Nephron progenitor cell (in vitro differentiated cells): ENCODE data around the gene BAIAP2L2.

Experiments
- DNase-seq: peaks from one replicate; pipeline ENCODE4 v3.0.0; 2021
- H3K27ac Mint-ChIP-seq: 2 replicates; pipeline ENCODE4 v1.8.0; 2021; ENCODE audit warnings: mild to moderate bottlenecking, moderate library complexity, mixed read lengths
- H3K27me3 Mint-ChIP-seq: 2 replicates; pipeline ENCODE4 v1.8.0; 2021; ENCODE audit warnings: mild to moderate bottlenecking, low read depth, mixed read lengths; ENCODE audit not compliant: poor library complexity
- H3K36me3 Mint-ChIP-seq: 2 replicates; pipeline ENCODE4 v1.8.0; 2021; ENCODE audit warnings: low read depth, mixed read lengths
- H3K4me1 Mint-ChIP-seq: 2 replicates; pipeline ENCODE4 v1.8.0; 2021; ENCODE audit warnings: mixed read lengths
- H3K4me3 Mint-ChIP-seq: 2 replicates; pipeline ENCODE4 v1.8.0; 2021; ENCODE audit warnings: mild to moderate bottlenecking, moderate library complexity, mixed read lengths
- H3K9me3 Mint-ChIP-seq: 2 replicates; pipeline ENCODE4 v1.8.0; 2021; ENCODE audit warnings: mild to moderate bottlenecking, moderate library complexity, mixed read lengths
- TF ChIP-seq, protein P1 (sequence below): fragments of 200-600 bp; sonication (generic); IDR thresholded peaks from 2 replicates; pipeline ENCODE4 v1.5.0; 2021; ENCODE audit warnings: antibody characterized with exemption

The BAIAP2L2 gene

GRCh38 chr22:38115423-38116205 is 5.1 kb upstream of the BAIAP2L2 start:
- no peak overlapping the region for H3K27ac Mint-ChIP-seq
- H3K36me3 Mint-ChIP-seq, result no peaks in the 10 kb centered on the region
- peaks cover 4% of the 10 kb centered on the region for H3K27me3 Mint-ChIP-seq
- no peak overlapping the region for H3K4me3 Mint-ChIP-seq
- DNase-seq, result no peak
- no peaks in the 10 kb centered on the region for H3K9me3 Mint-ChIP-seq
- TF ChIP-seq, protein P1, sequence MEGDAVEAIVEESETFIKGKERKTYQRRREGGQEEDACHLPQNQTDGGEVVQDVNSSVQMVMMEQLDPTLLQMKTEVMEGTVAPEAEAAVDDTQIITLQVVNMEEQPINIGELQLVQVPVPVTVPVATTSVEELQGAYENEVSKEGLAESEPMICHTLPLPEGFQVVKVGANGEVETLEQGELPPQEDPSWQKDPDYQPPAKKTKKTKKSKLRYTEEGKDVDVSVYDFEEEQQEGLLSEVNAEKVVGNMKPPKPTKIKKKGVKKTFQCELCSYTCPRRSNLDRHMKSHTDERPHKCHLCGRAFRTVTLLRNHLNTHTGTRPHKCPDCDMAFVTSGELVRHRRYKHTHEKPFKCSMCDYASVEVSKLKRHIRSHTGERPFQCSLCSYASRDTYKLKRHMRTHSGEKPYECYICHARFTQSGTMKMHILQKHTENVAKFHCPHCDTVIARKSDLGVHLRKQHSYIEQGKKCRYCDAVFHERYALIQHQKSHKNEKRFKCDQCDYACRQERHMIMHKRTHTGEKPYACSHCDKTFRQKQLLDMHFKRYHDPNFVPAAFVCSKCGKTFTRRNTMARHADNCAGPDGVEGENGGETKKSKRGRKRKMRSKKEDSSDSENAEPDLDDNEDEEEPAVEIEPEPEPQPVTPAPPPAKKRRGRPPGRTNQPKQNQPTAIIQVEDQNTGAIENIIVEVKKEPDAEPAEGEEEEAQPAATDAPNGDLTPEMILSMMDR, result no peak
- peaks cover 17% of the 10 kb centered on the region for H3K4me1 Mint-ChIP-seq

- H3K9me3 Mint-ChIP-seq, result no peaks in the 10 kb centered on the region
- no peak overlapping the region for H3K27ac Mint-ChIP-seq
- TF ChIP-seq, protein P1, result peak; percentile 93
- H3K36me3 Mint-ChIP-seq, result no peaks in the 10 kb centered on the region
- peaks cover 8% of the 10 kb centered on the region for H3K27me3 Mint-ChIP-seq
- H3K4me1 Mint-ChIP-seq, result peaks cover 22% of the 10 kb centered on the region
- peak; percentile 95 for DNase-seq
- no peak overlapping the region for H3K4me3 Mint-ChIP-seq
These were observed 4.3 kb upstream of the BAIAP2L2 start for GRCh38 chr22:38114484-38115398.

- peaks cover 11% of the 10 kb centered on the region for H3K27me3 Mint-ChIP-seq
- H3K4me1 Mint-ChIP-seq, result peaks cover 22% of the 10 kb centered on the region
- no peak for DNase-seq
- no peak overlapping the region for H3K27ac Mint-ChIP-seq
- no peaks in the 10 kb centered on the region for H3K36me3 Mint-ChIP-seq
- no peaks in the 10 kb centered on the region for H3K9me3 Mint-ChIP-seq
- TF ChIP-seq, protein P1, result no peak
- H3K4me3 Mint-ChIP-seq, result no peak overlapping the region
These were observed 1.9 kb upstream of the BAIAP2L2 start for GRCh38 chr22:38112381-38112780.

GRCh38 chr22:38111925-38112355 is 1.5 kb upstream of the BAIAP2L2 start:
- H3K4me3 Mint-ChIP-seq, result no peak overlapping the region
- no peak overlapping the region for H3K27ac Mint-ChIP-seq
- H3K27me3 Mint-ChIP-seq, result peaks cover 11% of the 10 kb centered on the region
- peaks cover 22% of the 10 kb centered on the region for H3K4me1 Mint-ChIP-seq
- TF ChIP-seq, protein P1, result no peak
- no peaks in the 10 kb centered on the region for H3K9me3 Mint-ChIP-seq
- DNase-seq, result no peak
- H3K36me3 Mint-ChIP-seq, result no peaks in the 10 kb centered on the region

DNA sequence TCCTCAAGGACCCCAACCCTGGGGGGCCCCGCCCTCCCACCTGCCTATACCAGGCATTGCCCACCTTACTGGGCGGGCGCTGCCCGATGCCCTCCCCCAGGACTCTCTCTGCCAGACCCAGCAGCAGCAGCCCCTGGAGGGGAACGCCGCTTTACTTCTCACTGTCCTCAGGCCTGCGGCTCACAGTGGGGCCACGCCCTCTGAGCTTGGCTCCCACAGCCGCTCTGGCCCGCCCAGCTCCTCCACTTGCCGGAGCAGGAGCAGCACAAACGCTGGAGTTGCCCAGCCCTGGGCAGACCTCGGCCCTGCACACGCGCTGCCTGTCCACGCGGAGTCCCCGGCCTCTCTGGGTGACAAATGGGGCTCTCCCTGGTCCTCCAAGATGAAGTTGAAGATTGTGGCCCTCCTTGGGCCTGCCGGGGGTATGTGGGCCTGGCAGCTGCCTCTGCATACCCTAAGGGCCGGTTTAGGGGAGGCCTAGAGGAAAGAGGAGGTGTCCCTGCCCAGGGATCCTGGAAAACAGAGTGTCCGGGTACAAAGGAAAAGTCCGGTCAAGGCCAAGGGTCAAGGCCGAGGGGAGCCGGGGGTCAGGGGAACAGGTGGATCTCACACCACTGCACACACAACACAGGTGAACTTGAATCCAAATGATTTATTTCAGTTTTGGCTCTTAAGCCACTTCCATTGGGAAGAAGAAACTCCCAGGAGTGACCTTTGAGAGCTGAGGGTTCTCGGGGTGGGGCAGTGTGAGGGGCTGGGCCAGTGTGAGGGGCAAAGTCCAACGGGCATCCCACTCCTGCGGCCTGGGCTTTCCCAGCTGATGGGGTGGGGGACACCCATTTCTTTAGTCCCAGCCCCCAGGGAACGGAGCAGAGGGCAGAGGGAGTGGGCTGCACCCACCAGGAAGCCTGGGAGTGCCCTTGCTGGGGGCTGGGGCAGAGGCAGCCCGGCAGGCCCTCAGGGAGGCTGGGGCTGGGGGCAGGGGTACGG is 674 bp upstream of the BAIAP2L2 start:
- no peak overlapping the region for H3K27ac Mint-ChIP-seq
- peaks cover 11% of the 10 kb centered on the region for H3K27me3 Mint-ChIP-seq
- H3K4me1 Mint-ChIP-seq, result peaks cover 22% of the 10 kb centered on the region
- H3K36me3 Mint-ChIP-seq, result no peaks in the 10 kb centered on the region
- H3K9me3 Mint-ChIP-seq, result no peaks in the 10 kb centered on the region
- peak; percentile 46 for DNase-seq
- TF ChIP-seq, protein P1, result no peak
- peak overlapping the region; percentile 35 for H3K4me3 Mint-ChIP-seq
